HG02571 (cell line): Measurements from ENCODE around the gene PPP1R8.

Source experiments
- ATAC-seq: cut with Tn5 transposase; IDR thresholded peaks from one replicate; pipeline ENCODE4 v1.9.1; 2021; ENCODE audit warnings: mild to moderate bottlenecking, moderate library complexity; ENCODE audit not compliant: unreplicated experiment

The PPP1R8 gene

GRCh38 chr1:27887215-27888021 lies 56.8 kb downstream of the PPP1R8 start:
- ATAC-seq = no peak

GRCh38 chr1:27889506-27889905 lies 58.9 kb downstream of the PPP1R8 start:
- no peak for ATAC-seq

- peak; percentile 44 for ATAC-seq
These were observed 60.8 kb downstream of the PPP1R8 start for GRCh38 chr1:27891196-27891889.

GRCh38 chr1:27894521-27894920 lies 63.9 kb downstream of the PPP1R8 start:
- ATAC-seq = no peak
